GM12878 (cell line): ENCODE results near the gene TRPM7. TPM values are rescaled to one million over a fixed set of nuclear protein-coding genes. Genes with fewer than 3 reads are reported as not detected.
A peak's percentile ranks its signal among the peaks of the same experiment; 100 is the strongest.

ENCODE experiments used
- ATAC-seq: fragments of 200-7000 bp; cut with Tn5 transposase; 3 replicates; pipeline ENCODE4 v1.9.1; 2020; ENCODE audit warnings: mild to moderate bottlenecking, moderate library complexity
- BruUV-seq: library from RNA; stranded (reverse); fragments of 400-500 nt; replicated peaks from 2 replicates; lab custom pipeline; 2021; lab: Mats Ljungman, UMichigan
- CTCF ChIA-PET: fragments of 300-600 bp; sonication (Branson Sonifier 250); formaldehyde crosslinking; extraction: SDS; loops from one replicate; lab custom pipeline; 2021; ENCODE audit warnings: inconsistent platforms; lab: Yijun Ruan, JAX
- POLR2A ChIA-PET: fragments of 350-600 bp; formaldehyde crosslinking; extraction: SDS; loops from one replicate; lab custom pipeline; 2021; ENCODE audit warnings: inconsistent platforms; lab: Charles Lee
- RAD21 ChIA-PET: fragments of 300-600 bp; sonication (Branson Sonifier 250); formaldehyde crosslinking; loops from one replicate; lab custom pipeline; 2023; ENCODE audit warnings: antibody characterized with exemption; ENCODE audit not compliant: unreplicated experiment; lab: Charles Lee
- SMC1A ChIA-PET: fragments of 300-600 bp; sonication (Branson Sonifier 250); formaldehyde crosslinking; loops from one replicate; lab custom pipeline; 2023; ENCODE audit not compliant: unreplicated experiment, uncharacterized antibody; lab: Charles Lee
- DNase-seq: peaks from one replicate; pipeline ENCODE4 v3.0.0-alpha.2; 2011; ENCODE audit warnings: low read depth, low spot score
- FAIRE-seq: peaks from 3 replicates; lab custom pipeline; 2011; peaks lifted over from hg19 to GRCh38; lab: Jason Lieb, UNC
- H2AFZ ChIP-seq: 2 replicates; pipeline ENCODE4 v1.6.0; 2011; ENCODE audit warnings: low read depth, low read length, control low read depth; ENCODE audit not compliant: control insufficient read depth
- H3K27ac ChIP-seq: 2 replicates; pipeline ENCODE4 v1.5.1; 2011; ENCODE audit warnings: control low read depth; ENCODE audit not compliant: control insufficient read depth, insufficient read depth
- H3K27me3 ChIP-seq, 2 experiments: replicated peaks in 1 of 2; 2 replicates each; pipeline versions ENCODE4 v1.6.0 to v1.6.1; 2011; ENCODE audit warnings: low read length in 1 of 2; ENCODE audit not compliant: control insufficient read depth in 2 of 2, insufficient read depth in 2 of 2
- H3K36me3 ChIP-seq, 2 experiments: 2 replicates each; pipeline ENCODE4 v1.5.1; 2011; ENCODE audit warnings: low read length in 1 of 2; ENCODE audit not compliant: control insufficient read depth in 2 of 2, insufficient read depth in 2 of 2
- H3K4me1 ChIP-seq: 2 replicates; pipeline ENCODE4 v1.6.1; 2011; ENCODE audit warnings: mild to moderate bottlenecking, low read length, moderate library complexity, mixed read lengths; ENCODE audit not compliant: control insufficient read depth, insufficient read depth
- H3K4me2 ChIP-seq: 2 replicates; pipeline ENCODE4 v1.6.0; 2011; ENCODE audit warnings: control low read depth; ENCODE audit not compliant: control insufficient read depth, insufficient read depth
- H3K4me3 ChIP-seq: fragments of 200-600 bp; sonication (generic); 2 replicates; pipeline ENCODE4 v1.5.1; 2016
- H3K79me2 ChIP-seq: 2 replicates; pipeline ENCODE4 v1.6.0; 2011; ENCODE audit warnings: low read length; ENCODE audit not compliant: control insufficient read depth, insufficient read depth
- H3K9ac ChIP-seq: 2 replicates; pipeline ENCODE4 v1.8.0; 2011; ENCODE audit warnings: low read length, control low read depth, mixed read lengths; ENCODE audit not compliant: control insufficient read depth, insufficient read depth
- H3K9me3 ChIP-seq: replicated peaks from 3 replicates; pipeline ENCODE4 v1.5.1; 2011; ENCODE audit warnings: mild to moderate bottlenecking, low read length; ENCODE audit not compliant: control insufficient read depth, insufficient read depth
- H4K20me1 ChIP-seq: 2 replicates; pipeline ENCODE4 v1.6.0; 2011; ENCODE audit not compliant: control insufficient read depth, insufficient read depth
- E4F1 ChIP-seq: fragments of 450-650 bp; IDR thresholded peaks from 2 replicates; pipeline ENCODE4 v1.6.1; 2018; ENCODE audit warnings: borderline replicate concordance, mild to moderate bottlenecking; ENCODE audit not compliant: partially characterized antibody
- IRF5 ChIP-seq: fragments of 450-650 bp; IDR thresholded peaks from 2 replicates; pipeline ENCODE4 v1.6.1; 2017; ENCODE audit warnings: borderline replicate concordance
- KDM1A ChIP-seq: fragments of 200-600 bp; sonication (generic); IDR thresholded peaks from 2 replicates; pipeline ENCODE4 v1.6.1; 2016; ENCODE audit warnings: borderline replicate concordance
- MLLT1 ChIP-seq: fragments of 450-650 bp; IDR thresholded peaks from 2 replicates; pipeline ENCODE4 v1.6.1; 2016; ENCODE audit warnings: mild to moderate bottlenecking
- SPI1 ChIP-seq: IDR thresholded peaks from 2 replicates; pipeline ENCODE4 v1.6.1; 2011; ENCODE audit warnings: low read depth, mild to moderate bottlenecking, low read length, moderate library complexity, borderline replicate concordance; ENCODE audit not compliant: insufficient read depth
- WGBS: methylation state at CpG from one replicate; pipeline ENCODE4 v1.1.6; 2016; ENCODE audit warnings: low lambda C conversion rate; ENCODE audit not compliant: insufficient replicate concordance, insufficient coverage; ENCODE audit errors: missing lambda C conversion rate; 5-methylcytosine and 5-hydroxymethylcytosine counted together
- in situ Hi-C: fragments of 300-500 bp; cut with MboI; formaldehyde crosslinking; loops from 9 replicates; pipeline ENCODE4 v1.14.3; 2018; ENCODE audit warnings: mixed read lengths
- intact Hi-C: fragments of 100-400 bp; cut with micrococcal nuclease; formaldehyde crosslinking; loops from one replicate; pipeline ENCODE4 v1.14.2; 2022; ENCODE audit not compliant: unreplicated experiment
- polyA plus RNA-seq, 11 experiments: library from polyadenylated mRNA; depleted of rRNA in 4 of 11; unstranded in 6 of 11; stranded (reverse) in 5 of 11; fragments of >200 nt; fragmentation: Nextera tagmentation in 4 of 11; fragmentation: Illumina TruSeq in 1 of 11; extraction: Ambion mirVana in 4 of 11; extraction: Trizol in 1 of 11; gene quantifications; 1 replicate in 1 of 11; 2 replicates in 10 of 11; pipeline versions ENCODE4 v1.2.1 to v1.2.3, GENCODE V29; 2011 to 2016; ENCODE audit warnings: inconsistent platforms in 2 of 11, missing spikeins in 2 of 11, low read depth in 1 of 11
- total RNA-seq, 4 experiments: library from RNA; depleted of rRNA in 3 of 4; stranded (reverse); fragments of >200 nt in 3 of 4; fragmentation: Illumina TruSeq in 1 of 4; extraction: Trizol in 1 of 4; gene quantifications; 2 replicates each; pipeline versions ENCODE4 v1.2.1 to v1.2.3, GENCODE V29; 2013 to 2021

TRPM7 gene
- total and polyA plus RNA-seq, 10 of the 15 experiments (the other 5 are each of a cell fraction or from before 2014, with no cell fraction given), result 4.5 to 49.7 (median 22.5) TPM

- TF ChIP-seq IRF5 (no peak), KDM1A (no peak), SPI1 (no peak), MLLT1 (peak; percentile 13; the same call in 1 of the 2 replicates)
These were observed 575 bp downstream of the TRPM7 start (continued) for GRCh38 chr15:50685976-50686468.

- DNase-seq, result no peak
- Histone ChIP-seq H3K79me2 (peaks cover 63% of the 10 kb centered on the region), H3K4me1 (peaks cover 3% of the 10 kb centered on the region), H3K9ac (peak overlapping the region; percentile 96), H3K9me3 (no peaks in the 10 kb centered on the region), H3K36me3 (peaks cover 0 to 8% of the 10 kb centered on the region in 2 experiments; a peak in 1 of 4 replicates), H4K20me1 (no peaks in the 10 kb centered on the region), H3K27me3 (no peaks in the 10 kb centered on the region), H2AFZ (no peak overlapping the region), H3K27ac (peak overlapping the region; percentile 86), H3K4me2 (peak overlapping the region; percentile 71), H3K4me3 (peak overlapping the region; percentile 91)
- RAD21 ChIA-PET, result interaction anchor here (1.0 to 1.3 kb wide), 5 partner anchors 13 to 333 kb away, joined by 3 to 4 read pairs (median 3); no protein-coding TSS in a partner anchor
- peak; percentile 6 for ATAC-seq
- no peak for FAIRE-seq
- BruUV-seq, result no TSS peak
- POLR2A ChIA-PET, result no interaction called here
- SMC1A ChIA-PET, result interaction anchor here (0.6 to 2.0 kb wide), 3 partner anchors 9 to 194 kb away, joined by 3 to 6 read pairs (median 4); no protein-coding TSS in a partner anchor
- WGBS, result 14% methylated on average over 22 of the region's 22 CpGs
- TF ChIP-seq MLLT1, result peak; percentile 74
- TF ChIP-seq E4F1, result no peak
- intact Hi-C loops, result no loop called here
- in situ Hi-C loops, result loop anchor here (5.0 kb wide), 1 partner anchor 197 kb away; no protein-coding TSS in a partner anchor
- CTCF ChIA-PET, result interaction anchor here (3.9 kb wide), 1 partner anchor 10 kb away, joined by 20 read pairs; no protein-coding TSS in a partner anchor
These were observed 1.2 kb downstream of the TRPM7 start for GRCh38 chr15:50685191-50685975.
